Measurements from ENCODE around the gene PARK7.
"Not testable (repeated sequence)": the region's sequence is repeated elsewhere in the genome, so short reads cannot be mapped to it uniquely, and the experiment has no call there.

The PARK7 gene

GRCh38 chr1:7921796-7922195, 39.7 kb upstream of the PARK7 start:
- TF ChIP-seq CTCF (conservative IDR thresholded peaks at IDR 0.05), result no peak
- no peak overlapping the region for H3K27ac ChIP-seq

GRCh38 chr1:7922301-7922700, 39.2 kb upstream of the PARK7 start:
- TF ChIP-seq CTCF (conservative IDR thresholded peaks at IDR 0.05), result no peak
- no peak overlapping the region for H3K27ac ChIP-seq

GRCh38 chr1:7927061-7927460, 34.5 kb upstream of the PARK7 start:
- H3K27ac ChIP-seq, result not testable (repeated sequence)

GRCh38 chr1:7928247-7928646, 33.3 kb upstream of the PARK7 start:
- TF ChIP-seq CTCF (conservative IDR thresholded peaks at IDR 0.05), result no peak

GRCh38 chr1:7929637-7930036, 31.9 kb upstream of the PARK7 start:
- H3K27ac ChIP-seq, result no peak overlapping the region
- TF ChIP-seq CTCF (conservative IDR thresholded peaks at IDR 0.05), result no peak

More at GRCh38 chr1:7928247-7928646, 33.3 kb upstream of the PARK7 start:
- no peak overlapping the region for H3K27ac ChIP-seq

- no peak overlapping the region for H3K27ac ChIP-seq
- TF ChIP-seq CTCF (conservative IDR thresholded peaks at IDR 0.05), result no peak
These were observed 30.7 kb upstream of the PARK7 start for GRCh38 chr1:7930645-7931445.

- H3K27ac ChIP-seq, result no peak overlapping the region
- no peak for TF ChIP-seq CTCF (conservative IDR thresholded peaks at IDR 0.05)
These were observed 30.1 kb upstream of the PARK7 start for GRCh38 chr1:7931446-7931812.

- TF ChIP-seq CTCF (conservative IDR thresholded peaks at IDR 0.05), result no peak
- H3K27ac ChIP-seq, result no peak overlapping the region
These were observed 28.9 kb upstream of the PARK7 start for GRCh38 chr1:7932524-7933138.

Data from VCaP (cell line).